A549 (cell line): ENCODE data around the gene LAMTOR4.

ENCODE experiments used
- CBX2 ChIP-seq: fragments of 200-600 bp; sonication (generic); IDR thresholded peaks from 2 replicates; pipeline ENCODE4 v1.6.1; 2016; ENCODE audit warnings: low read depth, mild to moderate bottlenecking, borderline replicate concordance
- EP300 ChIP-seq, 2 experiments: fragments of >200 bp; sonication (Bioruptor Twin); formaldehyde crosslinking; IDR thresholded peaks; 2 replicates in 1 of 2; 3 replicates in 1 of 2; pipeline ENCODE4 v1.6.1; 2016 to 2017
- GATA3 ChIP-seq: IDR thresholded peaks from 2 replicates; pipeline ENCODE4 v1.6.1; 2012; ENCODE audit warnings: borderline replicate concordance
- HMGXB4 ChIP-seq: fragments of 250-450 bp; sonication (Bioruptor Pico); IDR thresholded peaks from 2 replicates; pipeline ENCODE4 v1.5.0; 2021; ENCODE audit warnings: mild to moderate bottlenecking, moderate library complexity, borderline replicate concordance
- HOXB5 ChIP-seq: fragments of 250-450 bp; sonication (Bioruptor Pico); IDR thresholded peaks from 2 replicates; pipeline ENCODE4 v1.5.0; 2020; ENCODE audit warnings: mild to moderate bottlenecking, moderate library complexity
- KDM5A ChIP-seq: fragments of 200-600 bp; sonication (generic); IDR thresholded peaks from 2 replicates; pipeline ENCODE4 v1.6.1; 2016; ENCODE audit warnings: antibody characterized with exemption, mild to moderate bottlenecking
- MAX ChIP-seq: IDR thresholded peaks from 2 replicates; pipeline ENCODE4 v1.6.1; 2012
- PHF8 ChIP-seq: fragments of 200-600 bp; sonication (generic); IDR thresholded peaks from 2 replicates; pipeline ENCODE4 v1.6.1; 2016; ENCODE audit warnings: low read depth, mild to moderate bottlenecking, antibody characterized with exemption, moderate library complexity, borderline replicate concordance
- POLR2A ChIP-seq: IDR thresholded peaks from 2 replicates; pipeline ENCODE4 v1.6.1; 2012; ENCODE audit warnings: mild to moderate bottlenecking, low read length

GRCh38 chr7:100171087-100171681 lies 22.5 kb downstream of the LAMTOR4 start:
- TF ChIP-seq HMGXB4 (CRISPR knock-in tag) (no peak), MAX (no peak), PHF8 (no peak), POLR2A (no peak), HOXB5 (CRISPR knock-in tag) (no peak), CBX2 (no peak), EP300 (IDR thresholded peaks at IDR 0.05) (no peak), GATA3 (no peak), KDM5A (no peak)
